GM12873 (cell line): Measurements from ENCODE around the gene TBC1D8B.

Source experiments
- CTCF ChIP-seq: IDR thresholded peaks from 2 replicates; pipeline ENCODE4 v1.5.1; 2012; ENCODE audit warnings: low read depth, mild to moderate bottlenecking, moderate library complexity, low read length, control low read depth; ENCODE audit not compliant: insufficient read depth; ENCODE audit errors: missing control alignments

Gene TBC1D8B

GRCh38 chrX:106901781-106902219 is 99.3 kb downstream of the TBC1D8B start:
- no peak for TF ChIP-seq CTCF

- TF ChIP-seq CTCF, result no peak
Observed at GRCh38 chrX:106902684-106903083, 100.2 kb downstream of the TBC1D8B start.

- no peak for TF ChIP-seq CTCF
Observed at GRCh38 chrX:106903291-106903824, 100.9 kb downstream of the TBC1D8B start, which contains the start of gene RIPPLY1. RIPPLY1 (minus strand) TSS chrX:106903341; CDS start chrX:106903287, 54 bp downstream.

GRCh38 chrX:106903856-106904528 is 101.5 kb downstream of the TBC1D8B start:
- no peak for TF ChIP-seq CTCF

- no peak for TF ChIP-seq CTCF
Observed at GRCh38 chrX:106905064-106905708, 102.7 kb downstream of the TBC1D8B start.

- TF ChIP-seq CTCF, result no peak
Observed at GRCh38 chrX:106906361-106906760, 103.9 kb downstream of the TBC1D8B start.

GRCh38 chrX:106912864-106913263 is 110.4 kb downstream of the TBC1D8B start:
- TF ChIP-seq CTCF, result no peak
